ENCODE measurements around the gene PARP12.

GRCh38 chr7:140074780-140075179 lies 12.0 kb upstream of the PARP12 start:
- TF ChIP-seq ZNF274 (CRISPR knock-in tag; IDR thresholded peaks at IDR 0.05) = no peak
- TF ChIP-seq ZZZ3 (CRISPR knock-in tag; IDR thresholded peaks at IDR 0.05; ENCODE audit: borderline replicate concordance) = no peak
- no peak for TF ChIP-seq ZHX2 (IDR thresholded peaks at IDR 0.05; ENCODE audit: low read depth)
- TF ChIP-seq ZHX2 (CRISPR knock-in tag; IDR thresholded peaks at IDR 0.05; ENCODE audit: borderline replicate concordance) = no peak
- TF ChIP-seq ZNF10 (CRISPR knock-in tag; IDR thresholded peaks at IDR 0.05; ENCODE audit: borderline replicate concordance, low read depth) = no peak
- TF ChIP-seq PCBP2 (optimal IDR thresholded peaks at IDR 0.05; ENCODE audit: low read depth, low read length, poor library complexity, severe bottlenecking) = no peak
